ENCODE results near the gene NOTUM.

GRCh38 chr17:81923302-81924260 is 37.4 kb downstream of the NOTUM start:
- TF ChIP-seq CTCF (conservative IDR thresholded peaks at IDR 0.05; ENCODE audit: low read length): no peak
- no peak for TF ChIP-seq EZH2phosphoT487 (IDR thresholded peaks at IDR 0.05; ENCODE audit: borderline replicate concordance, low read depth, low read length)
